CD14-positive monocyte (primary cell): ENCODE measurements around the gene ITGA6. TPM values are rescaled to one million over a fixed set of nuclear protein-coding genes. Genes with fewer than 3 reads are reported as not detected.

Experiments used
- DNase-seq, 3 donors: peaks; one replicate each; pipeline ENCODE4 v3.0.0-alpha.2; 2011 to 2022
- H2AFZ ChIP-seq: 2 replicates; pipeline ENCODE4 v1.6.0; 2012; ENCODE audit warnings: mild to moderate bottlenecking, low read depth, low read length, inconsistent platforms; ENCODE audit not compliant: insufficient read depth, poor library complexity, severe bottlenecking
- H3K27ac ChIP-seq, 2 donors: 1 replicate in 1 of 2; 2 replicates in 1 of 2; pipeline ENCODE4 v1.5.1; 2012 to 2013; ENCODE audit warnings: low read length in 2 of 2, control low read depth in 1 of 2, inconsistent platforms in 1 of 2, low read depth in 1 of 2, mild to moderate bottlenecking in 1 of 2
- H3K27me3 ChIP-seq, 2 donors: one replicate each; pipeline versions ENCODE4 v1.6.0 to v1.6.1; 2011 to 2013; ENCODE audit warnings: low read length in 2 of 2; ENCODE audit not compliant: control insufficient read depth in 2 of 2, insufficient read depth in 2 of 2
- H3K36me3 ChIP-seq, 2 donors: replicated peaks in 1 of 2; 1 replicate in 1 of 2; 2 replicates in 1 of 2; pipeline versions ENCODE4 v1.5.1 to v1.6.1; 2012 to 2013; ENCODE audit warnings: low read length in 2 of 2, control low read depth in 1 of 2, inconsistent platforms in 1 of 2, mild to moderate bottlenecking in 1 of 2; ENCODE audit not compliant: insufficient read depth in 2 of 2, control insufficient read depth in 1 of 2
- H3K4me1 ChIP-seq, 2 donors: 1 replicate in 1 of 2; 2 replicates in 1 of 2; pipeline versions ENCODE4 v1.5.1 to v1.6.1; 2012 to 2013; ENCODE audit warnings: low read length in 2 of 2, control low read depth in 1 of 2, inconsistent platforms in 1 of 2, mild to moderate bottlenecking in 1 of 2, moderate library complexity in 1 of 2; ENCODE audit not compliant: insufficient read depth in 2 of 2, control insufficient read depth in 1 of 2
- H3K4me2 ChIP-seq: replicated peaks from 2 replicates; pipeline ENCODE3; 2012; ENCODE audit warnings: low read length, moderate library complexity, mild to moderate bottlenecking; ENCODE audit not compliant: poor library complexity, severe bottlenecking; ENCODE audit errors: extremely low read depth
- H3K4me3 ChIP-seq, 3 experiments: fragments of 200-600 bp in 1 of 3; sonication (generic) in 1 of 3; replicated peaks in 1 of 3; 1 replicate in 2 of 3; 2 replicates in 1 of 3; pipeline ENCODE4 v1.5.1; 2011 to 2013; ENCODE audit warnings: low read length in 3 of 3, mild to moderate bottlenecking in 3 of 3, control low read depth in 2 of 3, low read depth in 2 of 3, inconsistent platforms in 1 of 3, moderate library complexity in 1 of 3
- H3K79me2 ChIP-seq: 2 replicates; pipeline ENCODE4 v1.6.0; 2012; ENCODE audit warnings: mild to moderate bottlenecking, control low read depth, inconsistent platforms, low read length, moderate library complexity; ENCODE audit not compliant: insufficient read depth
- H3K9ac ChIP-seq: 2 replicates; pipeline ENCODE4 v1.6.0; 2017; ENCODE audit warnings: low read length, mild to moderate bottlenecking; ENCODE audit not compliant: insufficient read depth, poor library complexity, severe bottlenecking
- H3K9me3 ChIP-seq, 2 donors: replicated peaks in 1 of 2; 1 replicate in 1 of 2; 2 replicates in 1 of 2; pipeline versions ENCODE4 v1.5.1 to v1.6.1; 2012 to 2013; ENCODE audit warnings: low read length in 2 of 2, control low read depth in 1 of 2; ENCODE audit not compliant: control insufficient read depth in 1 of 2, insufficient read depth in 1 of 2
- H4K20me1 ChIP-seq: 2 replicates; pipeline ENCODE4 v1.6.0; 2012; ENCODE audit warnings: mild to moderate bottlenecking, low read length, control low read depth, moderate library complexity; ENCODE audit not compliant: insufficient read depth
- H3K27ac Mint-ChIP-seq, 7 donors: one replicate each; pipeline ENCODE4 v1.8.0; 2020; ENCODE audit warnings: mild to moderate bottlenecking in 7 of 7, mixed read lengths in 7 of 7, moderate library complexity in 6 of 7, inconsistent platforms in 2 of 7
- H3K27me3 Mint-ChIP-seq, 3 donors: one replicate each; pipeline ENCODE4 v1.8.0; 2021 to 2022; ENCODE audit warnings: low read depth in 3 of 3, mild to moderate bottlenecking in 3 of 3, mixed read lengths in 3 of 3, moderate library complexity in 3 of 3, inconsistent platforms in 1 of 3
- H3K36me3 Mint-ChIP-seq, 2 donors: one replicate each; pipeline ENCODE4 v1.8.0; 2020; ENCODE audit warnings: mixed read lengths in 2 of 2, inconsistent platforms in 1 of 2, mild to moderate bottlenecking in 1 of 2
- H3K4me1 Mint-ChIP-seq: one replicate; pipeline ENCODE4 v1.8.0; 2020; ENCODE audit warnings: mild to moderate bottlenecking, mixed read lengths
- H3K4me3 Mint-ChIP-seq, 2 donors: one replicate each; pipeline ENCODE4 v1.8.0; 2020; ENCODE audit warnings: mild to moderate bottlenecking in 2 of 2, mixed read lengths in 2 of 2, moderate library complexity in 1 of 2
- H3K9me3 Mint-ChIP-seq, 7 donors: one replicate each; pipeline ENCODE4 v1.8.0; 2020 to 2022; ENCODE audit warnings: mixed read lengths in 7 of 7, mild to moderate bottlenecking in 6 of 7, moderate library complexity in 6 of 7, inconsistent platforms in 2 of 7
- CTCF ChIP-seq: fragments of 200-600 bp; IDR thresholded peaks from one replicate; pipeline ENCODE4 v1.8.0; 2022; ENCODE audit warnings: antibody characterized with exemption, mild to moderate bottlenecking
- WGBS: methylation state at CpG from one replicate; pipeline ENCODE4 v1.1.5; 2013; ENCODE audit warnings: missing lambda C conversion rate; ENCODE audit not compliant: insufficient coverage; 5-methylcytosine and 5-hydroxymethylcytosine counted together
- intact Hi-C, 2 donors: fragments of 100-400 bp; cut with micrococcal nuclease; formaldehyde crosslinking; loops; one replicate each; pipeline versions ENCODE4 v1.15.0 to v1.15.1; 2023
- polyA plus RNA-seq, 3 donors: library from polyadenylated mRNA; depleted of rRNA in 1 of 3; unstranded in 2 of 3; stranded (reverse) in 1 of 3; fragments of 300-500 nt in 2 of 3; fragments of >200 nt in 1 of 3; fragmentation: Illumina TruSeq in 2 of 3; gene quantifications; 1 replicate in 2 of 3; 2 replicates in 1 of 3; pipeline ENCODE4 v1.2.3, GENCODE V29; 2012 to 2021

ITGA6 gene
- polyA plus RNA-seq, 3 donors = 0.01 to 0.36 (median 0.20) TPM

DNA sequence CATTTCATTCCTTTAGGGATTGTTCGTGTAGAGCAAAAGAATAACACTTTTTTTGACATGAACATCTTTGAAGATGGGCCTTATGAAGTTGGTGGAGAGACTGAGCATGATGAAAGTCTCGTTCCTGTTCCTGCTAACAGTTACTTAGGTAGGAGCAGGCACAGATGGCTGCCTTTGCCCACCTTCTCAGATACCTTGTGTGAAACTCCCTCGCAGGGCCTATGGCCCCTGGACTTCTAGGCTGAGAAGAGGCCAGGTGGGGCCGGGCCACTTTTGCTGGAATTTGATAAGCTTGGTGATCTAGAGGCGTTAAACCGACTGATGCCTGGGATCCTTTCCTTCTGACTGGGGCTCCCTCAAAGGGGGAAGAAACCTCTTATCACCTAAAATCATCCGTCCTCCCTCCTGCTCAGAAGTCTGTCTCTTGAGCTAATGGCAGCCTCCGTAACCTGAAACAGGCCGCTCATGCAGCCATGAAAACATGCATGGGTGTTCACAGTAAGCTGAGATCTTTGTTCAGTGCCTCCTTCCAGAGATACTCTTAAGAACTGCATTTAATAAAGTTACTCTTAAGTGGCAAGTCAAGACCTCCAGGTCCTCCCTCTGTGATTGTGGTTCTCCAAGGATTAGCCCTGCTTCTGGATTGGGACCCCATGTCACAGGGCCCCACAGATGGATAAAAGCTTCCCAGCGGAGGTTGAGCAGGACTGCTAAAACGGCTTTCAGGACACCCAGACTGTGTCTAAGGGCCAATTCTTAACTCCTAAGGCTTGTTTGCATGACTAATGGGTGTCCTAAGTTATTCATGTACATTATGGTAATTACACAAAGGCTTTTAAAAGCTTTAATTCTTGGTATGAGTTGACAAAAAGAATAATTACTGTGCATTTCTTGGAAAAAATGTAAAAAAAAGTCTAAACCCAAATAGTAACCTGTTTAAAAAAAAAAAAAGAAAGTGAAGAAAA lies 43.9 kb downstream of the ITGA6 start:
- no peak for DNase-seq
- H3K36me3 Mint-ChIP-seq = no peaks in the 10 kb centered on the region
- WGBS = 100% methylated on average over 6 of the region's 11 CpGs

More for the DNA sequence above, 43.9 kb downstream of the ITGA6 start:
- intact Hi-C loops = no loop called here
- H3K4me1 ChIP-seq = no peaks in the 10 kb centered on the region
- H3K36me3 ChIP-seq = no peaks in the 10 kb centered on the region
- H3K27me3 Mint-ChIP-seq = peaks cover 0 to 4% (median 2%) of the 10 kb centered on the region in 3 donors
- no peaks in the 10 kb centered on the region for H3K9me3 Mint-ChIP-seq
- H3K79me2 ChIP-seq = no peaks in the 10 kb centered on the region
- no peaks in the 10 kb centered on the region for H4K20me1 ChIP-seq
- H3K4me3 ChIP-seq = no peak overlapping the region
- no peak overlapping the region for H3K9ac ChIP-seq
- TF ChIP-seq CTCF = no peak
- H3K9me3 ChIP-seq = no peaks in the 10 kb centered on the region
- H3K4me3 Mint-ChIP-seq = no peak overlapping the region
- H3K27ac Mint-ChIP-seq = no peak overlapping the region
- H3K4me2 ChIP-seq = no peak overlapping the region
- H3K27ac ChIP-seq = no peak overlapping the region
- H2AFZ ChIP-seq = no peak overlapping the region
- no peaks in the 10 kb centered on the region for H3K4me1 Mint-ChIP-seq
- no peaks in the 10 kb centered on the region for H3K27me3 ChIP-seq
